ENCODE data around the gene CHCHD5.

Gene CHCHD5

DNA sequence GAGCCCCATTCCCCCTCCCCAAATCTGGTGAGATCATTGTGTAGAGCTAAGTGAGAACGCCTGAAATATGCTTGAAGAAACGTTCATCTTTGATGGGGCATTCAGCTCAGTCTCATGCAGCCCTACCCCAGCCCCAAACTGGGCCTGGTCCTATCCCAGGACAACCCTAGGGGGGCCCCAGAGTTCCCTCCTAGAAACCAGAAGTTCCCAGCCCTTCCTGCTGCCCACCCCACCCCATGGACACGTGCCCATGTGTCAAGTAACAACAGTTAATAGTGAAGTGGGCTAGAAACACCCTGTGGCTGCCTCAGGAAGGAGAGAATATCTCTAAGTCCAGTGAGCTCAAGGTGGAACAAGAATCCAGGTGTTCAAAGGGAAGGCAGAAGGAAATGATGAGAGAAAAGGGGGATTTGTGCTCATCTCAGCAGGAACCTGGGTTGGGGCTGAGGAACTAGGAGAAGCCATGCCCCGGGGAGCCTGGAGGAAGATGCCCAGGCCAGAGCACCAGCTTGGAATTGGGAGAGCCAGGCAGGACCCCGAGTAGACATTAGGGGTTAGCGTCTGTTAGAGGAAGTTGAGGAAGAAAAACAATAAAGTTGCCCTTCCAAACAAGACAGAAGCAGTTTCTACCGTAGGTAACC is 41.2 kb downstream of the CHCHD5 start:
- no peak overlapping the region for H3K4me3 ChIP-seq (ENCODE audit: low read depth, low read length)
- DNase-seq (ENCODE audit: low read depth), result no peak
- TF ChIP-seq, protein P1, sequence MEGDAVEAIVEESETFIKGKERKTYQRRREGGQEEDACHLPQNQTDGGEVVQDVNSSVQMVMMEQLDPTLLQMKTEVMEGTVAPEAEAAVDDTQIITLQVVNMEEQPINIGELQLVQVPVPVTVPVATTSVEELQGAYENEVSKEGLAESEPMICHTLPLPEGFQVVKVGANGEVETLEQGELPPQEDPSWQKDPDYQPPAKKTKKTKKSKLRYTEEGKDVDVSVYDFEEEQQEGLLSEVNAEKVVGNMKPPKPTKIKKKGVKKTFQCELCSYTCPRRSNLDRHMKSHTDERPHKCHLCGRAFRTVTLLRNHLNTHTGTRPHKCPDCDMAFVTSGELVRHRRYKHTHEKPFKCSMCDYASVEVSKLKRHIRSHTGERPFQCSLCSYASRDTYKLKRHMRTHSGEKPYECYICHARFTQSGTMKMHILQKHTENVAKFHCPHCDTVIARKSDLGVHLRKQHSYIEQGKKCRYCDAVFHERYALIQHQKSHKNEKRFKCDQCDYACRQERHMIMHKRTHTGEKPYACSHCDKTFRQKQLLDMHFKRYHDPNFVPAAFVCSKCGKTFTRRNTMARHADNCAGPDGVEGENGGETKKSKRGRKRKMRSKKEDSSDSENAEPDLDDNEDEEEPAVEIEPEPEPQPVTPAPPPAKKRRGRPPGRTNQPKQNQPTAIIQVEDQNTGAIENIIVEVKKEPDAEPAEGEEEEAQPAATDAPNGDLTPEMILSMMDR (IDR thresholded peaks at IDR 0.05; ENCODE audit: low read depth, low read length, missing control alignments), result no peak

DNA sequence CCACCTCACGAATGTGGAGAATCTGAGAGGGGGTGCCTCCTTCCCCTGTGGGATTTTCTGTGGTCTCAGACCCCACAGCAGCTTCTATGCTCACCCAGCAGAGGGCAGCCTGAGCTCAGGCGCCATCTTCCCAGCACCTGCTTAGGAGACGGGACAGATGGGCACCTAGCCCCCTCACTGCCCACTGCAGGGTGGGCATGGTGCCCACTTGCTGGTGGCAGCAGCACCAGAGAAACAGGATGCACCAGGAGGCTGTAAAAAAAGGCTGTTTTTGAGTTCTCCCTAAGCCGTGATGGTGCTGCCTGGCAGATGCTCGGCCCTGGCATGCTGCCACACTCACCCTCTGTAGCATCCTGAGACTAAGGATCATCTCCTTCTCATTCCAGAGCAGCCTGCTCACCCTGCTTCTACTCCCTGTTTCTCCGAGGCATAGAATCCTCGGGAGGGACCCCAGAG is 42.2 kb downstream of the CHCHD5 start:
- H3K4me3 ChIP-seq (ENCODE audit: low read depth, low read length), result no peak overlapping the region
- TF ChIP-seq, protein P1 (IDR thresholded peaks at IDR 0.05; ENCODE audit: low read depth, low read length, missing control alignments), result peak; percentile 95
- DNase-seq (ENCODE audit: low read depth), result no peak

DNA sequence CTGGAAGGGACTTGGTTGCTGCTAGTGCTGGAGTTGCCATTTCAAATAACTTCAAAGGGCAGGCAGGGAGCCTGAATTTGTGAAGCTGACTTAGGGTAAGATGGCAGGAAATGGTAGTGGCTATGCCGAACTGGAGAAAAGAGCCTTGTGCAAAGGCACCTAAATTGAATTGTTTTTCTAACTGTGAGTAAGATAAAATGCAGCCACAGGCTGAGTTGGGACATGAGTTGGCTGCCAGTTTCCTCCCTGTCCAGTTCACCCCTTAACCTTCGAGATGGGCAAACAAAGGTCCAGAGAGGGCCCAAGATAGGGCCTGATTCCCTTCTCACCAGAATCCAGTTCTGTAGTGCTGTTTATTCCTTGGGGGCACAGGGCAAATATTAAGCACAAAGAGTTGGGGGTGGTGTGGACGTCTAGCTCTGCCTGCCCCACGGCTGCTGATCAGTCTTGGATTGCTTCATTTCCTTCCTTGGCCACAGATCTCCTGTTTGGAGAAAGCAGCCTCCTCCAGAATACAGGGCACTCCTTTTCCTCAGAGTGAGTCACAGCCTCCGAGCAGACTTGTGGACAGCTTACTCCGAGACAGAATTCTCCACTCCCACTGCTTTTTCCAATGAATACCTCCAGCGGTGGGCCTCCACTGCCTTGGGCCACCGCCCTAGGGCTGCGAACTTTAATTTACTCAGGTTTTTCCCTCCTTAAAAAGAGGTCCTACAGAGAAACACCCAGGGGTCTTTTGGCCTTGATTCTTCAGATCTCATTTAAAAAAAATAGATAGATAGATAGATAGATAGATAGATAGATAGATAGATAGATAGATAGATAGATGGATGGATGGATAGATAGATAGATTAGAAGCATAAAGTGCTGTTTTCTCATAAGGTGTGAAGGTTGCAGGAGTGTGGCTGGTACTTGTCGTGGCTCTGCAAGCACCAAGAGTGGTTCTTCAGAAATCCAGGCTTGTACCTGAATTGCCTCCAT is 42.9 kb downstream of the CHCHD5 start:
- TF ChIP-seq, protein P1 (IDR thresholded peaks at IDR 0.05; ENCODE audit: low read depth, low read length, missing control alignments), result no peak
- DNase-seq (ENCODE audit: low read depth), result no peak
- no peak overlapping the region for H3K4me3 ChIP-seq (ENCODE audit: low read depth, low read length)

DNA sequence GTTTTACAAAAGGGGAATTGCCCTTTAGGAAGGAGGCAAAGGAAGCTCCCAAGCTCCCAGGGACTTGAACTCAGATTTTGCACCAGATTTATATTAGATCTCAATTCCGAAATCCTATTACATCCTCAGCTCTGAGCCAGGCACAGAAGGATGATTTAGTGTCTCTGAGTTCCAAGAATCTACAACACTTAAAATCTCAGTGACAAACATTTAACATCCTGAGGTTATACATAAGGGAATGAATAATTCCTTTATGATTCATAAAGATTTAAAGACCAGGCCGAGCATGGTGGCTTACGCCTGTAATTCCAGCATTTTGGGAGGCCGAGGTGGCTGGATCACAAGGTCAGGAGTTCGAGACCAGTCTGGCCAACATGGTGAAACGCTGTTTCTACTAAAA is 44.8 kb downstream of the CHCHD5 start:
- H3K4me3 ChIP-seq (ENCODE audit: low read depth, low read length), result no peak overlapping the region
- TF ChIP-seq, protein P1 (IDR thresholded peaks at IDR 0.05; ENCODE audit: low read depth, low read length, missing control alignments), result no peak
- no peak for DNase-seq (ENCODE audit: low read depth)

DNA sequence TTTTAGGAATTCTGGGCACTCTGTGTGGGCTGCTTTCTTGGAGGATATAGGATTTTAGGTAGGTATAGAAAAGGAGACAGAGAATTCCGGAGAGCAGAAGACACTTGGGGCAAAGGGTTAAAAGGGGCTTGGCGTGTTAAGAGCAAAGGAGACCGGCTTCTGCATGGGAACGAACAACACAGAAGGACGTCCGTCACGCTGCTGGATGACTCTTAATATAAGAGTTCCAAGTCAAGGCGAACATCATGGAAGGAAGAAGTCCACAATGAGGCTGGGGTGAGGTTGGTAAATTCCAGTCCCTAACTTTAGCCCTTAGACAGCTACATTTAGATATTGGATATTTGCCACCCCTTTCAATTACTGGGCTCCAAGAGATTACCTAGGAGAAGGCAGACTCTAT is 45.4 kb downstream of the CHCHD5 start:
- no peak overlapping the region for H3K4me3 ChIP-seq (ENCODE audit: low read depth, low read length)
- DNase-seq (ENCODE audit: low read depth), result no peak
- TF ChIP-seq, protein P1 (IDR thresholded peaks at IDR 0.05; ENCODE audit: low read depth, low read length, missing control alignments), result no peak

DNA sequence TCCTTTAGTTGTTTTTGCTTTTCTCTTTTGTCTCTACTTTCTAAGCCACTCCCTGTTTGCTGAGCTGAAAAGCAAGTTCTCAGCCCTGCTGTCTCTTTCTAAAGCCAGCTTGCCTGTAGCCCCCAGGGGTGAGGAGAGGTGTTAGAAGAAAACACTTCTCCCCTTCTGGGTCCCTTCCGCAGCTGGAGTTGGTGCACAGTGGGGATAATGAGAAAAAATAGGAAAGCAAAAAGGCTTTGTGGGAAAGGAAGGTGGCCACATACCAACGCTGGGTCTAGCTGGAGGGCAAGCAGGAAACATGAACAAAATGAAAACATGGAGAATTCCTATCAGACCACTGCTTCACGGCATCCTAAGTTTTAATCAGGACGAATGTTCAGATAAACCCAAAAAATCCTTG is 45.9 kb downstream of the CHCHD5 start:
- TF ChIP-seq, protein P1 (IDR thresholded peaks at IDR 0.05; ENCODE audit: low read depth, low read length, missing control alignments), result no peak
- no peak for DNase-seq (ENCODE audit: low read depth)

More for the DNA sequence above, 45.9 kb downstream of the CHCHD5 start:
- H3K4me3 ChIP-seq (ENCODE audit: low read depth, low read length), result no peak overlapping the region

Data from GM12864 (cell line).